ENCODE measurements around the gene CAPN1. TPM values are rescaled to one million over a fixed set of nuclear protein-coding genes. Genes with fewer than 3 reads are reported as not detected.
A peak's percentile ranks its signal among the peaks of the same experiment; 100 is the strongest.

Gene CAPN1
- total RNA-seq, 1 donor from 2014 or later, result 225 TPM

DNA sequence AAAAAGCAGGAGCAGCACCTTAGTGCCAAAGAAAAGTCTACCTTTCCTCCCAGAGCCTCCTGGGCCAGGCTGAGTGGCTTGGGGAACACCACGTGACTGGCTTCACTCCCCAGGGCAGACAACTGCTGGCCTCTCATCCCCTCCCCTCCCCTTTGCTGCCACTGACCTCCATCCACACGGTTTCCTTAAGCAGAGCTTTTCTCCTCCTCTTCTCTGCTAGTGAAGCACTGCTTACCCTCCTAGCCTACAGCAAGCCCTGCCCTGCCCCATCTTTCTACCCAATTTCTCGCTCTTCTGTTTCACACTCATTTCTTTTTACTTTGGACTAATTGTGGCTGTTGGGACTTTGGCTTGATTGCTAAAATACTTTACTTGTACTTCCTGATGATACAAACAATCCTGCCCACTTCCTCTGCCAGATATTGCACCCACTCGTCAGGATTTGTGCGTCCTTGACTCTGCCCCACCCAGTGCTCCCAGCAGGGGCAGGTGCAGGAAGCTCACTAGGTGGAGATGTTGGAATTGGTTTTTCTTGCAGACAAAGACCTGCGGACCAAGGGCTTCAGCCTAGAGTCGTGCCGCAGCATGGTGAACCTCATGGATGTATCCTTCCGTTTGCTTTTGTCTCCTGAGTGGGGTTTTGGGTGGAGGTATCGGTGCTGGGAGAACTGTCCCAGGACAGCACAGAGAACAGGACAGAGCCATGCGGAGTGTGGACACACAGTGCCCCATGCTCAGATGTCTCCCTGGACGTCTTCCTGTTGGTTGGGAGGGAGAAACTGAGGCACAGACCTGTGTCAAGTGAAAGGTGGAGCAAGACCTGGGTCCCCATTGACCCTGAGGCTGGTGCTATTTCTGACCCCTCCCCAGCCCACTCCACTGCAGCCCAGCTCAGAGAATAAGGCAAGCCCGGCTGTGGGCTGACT is 27.3 kb downstream of the CAPN1 start:
- Mint-ChIP-seq H3K9me3 (no peaks in the 10 kb centered on the region), H3K36me3 (peaks cover 8% of the 10 kb centered on the region), H3K27me3 (no peaks in the 10 kb centered on the region), H3K27ac (peak overlapping the region; percentile 29), H3K4me3 (no peak overlapping the region), H3K4me1 (ENCODE audit: unreplicated experiment) (peaks cover 3% of the 10 kb centered on the region)
- TF ChIP-seq, protein P1, sequence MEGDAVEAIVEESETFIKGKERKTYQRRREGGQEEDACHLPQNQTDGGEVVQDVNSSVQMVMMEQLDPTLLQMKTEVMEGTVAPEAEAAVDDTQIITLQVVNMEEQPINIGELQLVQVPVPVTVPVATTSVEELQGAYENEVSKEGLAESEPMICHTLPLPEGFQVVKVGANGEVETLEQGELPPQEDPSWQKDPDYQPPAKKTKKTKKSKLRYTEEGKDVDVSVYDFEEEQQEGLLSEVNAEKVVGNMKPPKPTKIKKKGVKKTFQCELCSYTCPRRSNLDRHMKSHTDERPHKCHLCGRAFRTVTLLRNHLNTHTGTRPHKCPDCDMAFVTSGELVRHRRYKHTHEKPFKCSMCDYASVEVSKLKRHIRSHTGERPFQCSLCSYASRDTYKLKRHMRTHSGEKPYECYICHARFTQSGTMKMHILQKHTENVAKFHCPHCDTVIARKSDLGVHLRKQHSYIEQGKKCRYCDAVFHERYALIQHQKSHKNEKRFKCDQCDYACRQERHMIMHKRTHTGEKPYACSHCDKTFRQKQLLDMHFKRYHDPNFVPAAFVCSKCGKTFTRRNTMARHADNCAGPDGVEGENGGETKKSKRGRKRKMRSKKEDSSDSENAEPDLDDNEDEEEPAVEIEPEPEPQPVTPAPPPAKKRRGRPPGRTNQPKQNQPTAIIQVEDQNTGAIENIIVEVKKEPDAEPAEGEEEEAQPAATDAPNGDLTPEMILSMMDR (conservative IDR thresholded peaks at IDR 0.05), result no peak
- peak; percentile 56 for DNase-seq (ENCODE audit: extremely low spot score, unreplicated experiment)

- H3K4me3 Mint-ChIP-seq, result no peak overlapping the region
- peaks cover 8% of the 10 kb centered on the region for H3K36me3 Mint-ChIP-seq
- no peak overlapping the region for H3K27ac Mint-ChIP-seq
- DNase-seq (ENCODE audit: extremely low spot score, unreplicated experiment), result peak; percentile 62
- H3K27me3 Mint-ChIP-seq, result no peaks in the 10 kb centered on the region
- H3K9me3 Mint-ChIP-seq, result no peaks in the 10 kb centered on the region
- TF ChIP-seq, protein P1 (conservative IDR thresholded peaks at IDR 0.05), result no peak
- peaks cover 8% of the 10 kb centered on the region for H3K4me1 Mint-ChIP-seq (ENCODE audit: unreplicated experiment)
Measured at GRCh38 chr11:65209711-65210360, 28.1 kb downstream of the CAPN1 start.

DNA sequence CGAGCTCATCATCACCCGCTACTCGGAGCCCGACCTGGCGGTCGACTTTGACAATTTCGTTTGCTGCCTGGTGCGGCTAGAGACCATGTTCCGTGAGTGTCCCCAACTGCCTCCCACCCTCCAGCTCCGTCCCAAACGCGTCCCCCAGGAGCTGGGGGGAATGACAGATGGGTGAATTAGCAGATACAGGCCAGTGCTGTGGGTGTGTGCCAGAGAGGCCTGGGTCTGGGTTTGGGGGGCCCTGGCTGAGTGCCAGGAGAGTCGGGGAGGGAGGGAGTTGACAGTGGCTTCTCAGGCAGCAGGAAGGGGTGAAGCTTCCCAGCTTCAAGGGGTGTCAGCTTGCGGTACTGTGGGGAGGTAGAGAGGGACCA is 28.6 kb downstream of the CAPN1 start:
- Mint-ChIP-seq H3K27me3 (no peaks in the 10 kb centered on the region), H3K36me3 (peaks cover 9% of the 10 kb centered on the region), H3K27ac (no peak overlapping the region)

DNA sequence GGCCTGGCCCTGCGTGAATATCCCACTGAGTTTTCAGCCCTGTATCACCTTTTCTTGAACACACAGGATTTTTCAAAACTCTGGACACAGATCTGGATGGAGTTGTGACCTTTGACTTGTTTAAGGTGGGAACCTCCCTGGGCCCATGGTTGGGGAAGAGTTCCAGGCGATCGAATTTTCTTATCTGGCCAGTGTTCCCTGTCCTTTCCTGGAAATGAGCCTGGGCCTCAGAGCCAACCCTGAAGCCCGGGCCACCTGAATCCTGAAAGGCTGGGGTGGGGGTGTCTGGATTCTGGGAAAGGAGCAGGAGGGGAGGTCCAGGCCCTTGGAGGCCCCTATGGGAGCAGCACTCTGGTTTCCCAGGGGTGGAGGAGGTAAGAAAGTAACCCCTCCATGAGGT is 29.0 kb downstream of the CAPN1 start:
- H3K4me3 Mint-ChIP-seq, result no peak overlapping the region
- H3K36me3 Mint-ChIP-seq, result peaks cover 13% of the 10 kb centered on the region
- TF ChIP-seq, protein P1 (conservative IDR thresholded peaks at IDR 0.05), result no peak
- no peaks in the 10 kb centered on the region for H3K9me3 Mint-ChIP-seq
- DNase-seq (ENCODE audit: extremely low spot score, unreplicated experiment), result no peak
- no peak overlapping the region for H3K27ac Mint-ChIP-seq
- H3K27me3 Mint-ChIP-seq, result no peaks in the 10 kb centered on the region
- H3K4me1 Mint-ChIP-seq (ENCODE audit: unreplicated experiment), result peaks cover 8% of the 10 kb centered on the region

More for the DNA sequence above, 28.6 kb downstream of the CAPN1 start:
- H3K4me3 Mint-ChIP-seq, result no peak overlapping the region
- H3K9me3 Mint-ChIP-seq, result no peaks in the 10 kb centered on the region
- DNase-seq (ENCODE audit: extremely low spot score, unreplicated experiment), result no peak
- H3K4me1 Mint-ChIP-seq (ENCODE audit: unreplicated experiment), result peaks cover 8% of the 10 kb centered on the region
- TF ChIP-seq, protein P1 (conservative IDR thresholded peaks at IDR 0.05), result no peak

GRCh38 chr11:65211293-65212105 is 29.8 kb downstream of the CAPN1 start:
- peaks cover 13% of the 10 kb centered on the region for H3K36me3 Mint-ChIP-seq
- H3K27me3 Mint-ChIP-seq, result no peaks in the 10 kb centered on the region

More at GRCh38 chr11:65211293-65212105, 29.8 kb downstream of the CAPN1 start:
- H3K27ac Mint-ChIP-seq, result no peak overlapping the region
- no peak overlapping the region for H3K4me3 Mint-ChIP-seq
- peaks cover 8% of the 10 kb centered on the region for H3K4me1 Mint-ChIP-seq (ENCODE audit: unreplicated experiment)
- DNase-seq (ENCODE audit: extremely low spot score, unreplicated experiment), result peak; percentile 68
- TF ChIP-seq, protein P1 (conservative IDR thresholded peaks at IDR 0.05), result no peak
- H3K9me3 Mint-ChIP-seq, result no peaks in the 10 kb centered on the region
